K562 (cell line): ENCODE results near the gene TMEM25. TPM values are rescaled to one million over a fixed set of nuclear protein-coding genes. Genes with fewer than 3 reads are reported as not detected.

Experiments used
- BCL6 ChIP-seq: fragments of 250-450 bp; sonication (Bioruptor Pico); IDR thresholded peaks from 2 replicates; pipeline ENCODE4 v1.4.0; 2020
- BRD4 ChIP-seq: fragments of 200-600 bp; sonication (generic); IDR thresholded peaks from 2 replicates; pipeline ENCODE4 v1.6.1; 2017; ENCODE audit warnings: inconsistent platforms
- CCNT2 ChIP-seq: IDR thresholded peaks from 2 replicates; pipeline ENCODE4 v1.6.1; 2011; ENCODE audit warnings: borderline replicate concordance, low read depth, mild to moderate bottlenecking, moderate library complexity, mixed read lengths, low read length; ENCODE audit not compliant: insufficient read length; ENCODE audit errors: extremely low read depth
- EP300 ChIP-seq: IDR thresholded peaks from 2 replicates; pipeline ENCODE4 v1.6.1; 2012; ENCODE audit warnings: low read length, improper control_type of control experiment
- FOXM1 ChIP-seq, 2 experiments: fragments of 450-650 bp in 1 of 2; sonication (generic) in 1 of 2; formaldehyde crosslinking in 1 of 2; IDR thresholded peaks; 2 replicates each; pipeline versions ENCODE4 v1.6.1 to v1.9.0; 2017 to 2022; ENCODE audit warnings: low read depth in 2 of 2, mild to moderate bottlenecking in 2 of 2, missing genetic modification reagents in 1 of 2, moderate library complexity in 1 of 2
- HDAC3 ChIP-seq: fragments of 450-650 bp; IDR thresholded peaks from 2 replicates; pipeline ENCODE4 v1.6.1; 2018; ENCODE audit warnings: borderline replicate concordance, mild to moderate bottlenecking, moderate library complexity; ENCODE audit not compliant: partially characterized antibody
- HMBOX1 ChIP-seq: sonication (generic); IDR thresholded peaks from 2 replicates; pipeline ENCODE4 v1.6.1; 2016
- HMG20A ChIP-seq: fragments of 450-650 bp; formaldehyde crosslinking; conservative IDR thresholded peaks from 2 replicates; pipeline ENCODE4 v1.4.0; 2020; ENCODE audit warnings: mild to moderate bottlenecking, mixed read lengths
- JUND ChIP-seq, 2 experiments: IDR thresholded peaks; 2 replicates in 1 of 2; 3 replicates in 1 of 2; pipeline ENCODE4 v1.6.1; 2011; ENCODE audit warnings: borderline replicate concordance in 2 of 2, low read depth in 2 of 2, low read length in 2 of 2, improper control_type of control experiment in 1 of 2, missing biosample characterization in 1 of 2, missing genetic modification characterization in 1 of 2, missing genetic modification reagents in 1 of 2
- MECOM ChIP-seq: fragments of 250-450 bp; sonication (Bioruptor Pico); IDR thresholded peaks from 2 replicates; pipeline ENCODE4 v1.8.0; 2022; ENCODE audit warnings: inconsistent platforms
- MEF2D ChIP-seq: conservative IDR thresholded peaks from 2 replicates; pipeline ENCODE4 v1.6.1; 2016; ENCODE audit warnings: low read depth, missing genetic modification characterization, missing compliant biosample characterization
- NCOA2 ChIP-seq, 2 experiments: fragments of 450-650 bp; IDR thresholded peaks; 2 replicates each; pipeline ENCODE4 v1.6.1; 2018; ENCODE audit warnings: mild to moderate bottlenecking in 2 of 2, moderate library complexity in 1 of 2; ENCODE audit not compliant: partially characterized antibody in 2 of 2
- POLR2AphosphoS2 ChIP-seq: IDR thresholded peaks from 2 replicates; pipeline ENCODE4 v1.6.1; 2012; ENCODE audit warnings: low read length, improper control_type of control experiment
- POLR2G ChIP-seq: fragments of 200-400 bp; formaldehyde crosslinking; IDR thresholded peaks from 2 replicates; pipeline ENCODE4 v1.6.1; 2017; ENCODE audit warnings: low read depth, mild to moderate bottlenecking, antibody characterized with exemption, low read length, moderate library complexity
- PYGO2 ChIP-seq: fragments of 450-650 bp; IDR thresholded peaks from 2 replicates; pipeline ENCODE4 v1.6.1; 2016; ENCODE audit warnings: mild to moderate bottlenecking, missing genetic modification characterization, moderate library complexity, missing compliant biosample characterization
- RAD51 ChIP-seq: fragments of 450-650 bp; IDR thresholded peaks from 2 replicates; pipeline ENCODE4 v1.7.1; 2016; ENCODE audit warnings: low read depth, mild to moderate bottlenecking, borderline replicate concordance
- RBM17 ChIP-seq: fragments of 200-400 bp; formaldehyde crosslinking; IDR thresholded peaks from 2 replicates; pipeline ENCODE4 v1.6.1; 2017; ENCODE audit warnings: low read depth, mild to moderate bottlenecking, low read length, borderline replicate concordance
- SOX6 ChIP-seq: fragments of 450-650 bp; IDR thresholded peaks from 2 replicates; pipeline ENCODE4 v1.6.1; 2014; ENCODE audit warnings: mild to moderate bottlenecking
- TCF3 ChIP-seq: sonication (generic); formaldehyde crosslinking; IDR thresholded peaks from 2 replicates; pipeline ENCODE4 v1.4.0; 2020; ENCODE audit warnings: mild to moderate bottlenecking, missing genetic modification reagents
- ZBED1 ChIP-seq: IDR thresholded peaks from 2 replicates; pipeline ENCODE4 v1.6.1; 2014
- ZBTB11 ChIP-seq, 3 experiments: fragments of 200-800 bp in 1 of 3; fragments of 250-450 bp in 1 of 3; fragments of 450-650 bp in 1 of 3; sonication (Bioruptor Pico) in 1 of 3; sonication (Bioruptor generic) in 1 of 3; formaldehyde crosslinking in 1 of 3; IDR thresholded peaks; 2 replicates each; pipeline versions ENCODE4 v1.6.1 to v1.8.0; 2016 to 2022; ENCODE audit warnings: mild to moderate bottlenecking in 2 of 3, missing genetic modification characterization in 2 of 3, missing compliant biosample characterization in 1 of 3, moderate library complexity in 1 of 3
- ZKSCAN8 ChIP-seq: fragments of 200-800 bp; sonication (Bioruptor generic); IDR thresholded peaks from 2 replicates; pipeline ENCODE4 v1.6.1; 2016; ENCODE audit warnings: missing genetic modification characterization, missing compliant biosample characterization
- ZNF197 ChIP-seq: fragments of 200-800 bp; sonication (Bioruptor generic); IDR thresholded peaks from 2 replicates; pipeline ENCODE4 v1.6.1; 2016; ENCODE audit warnings: low read depth, missing genetic modification characterization, missing compliant biosample characterization
- ZNF778 ChIP-seq: fragments of 450-650 bp; formaldehyde crosslinking; IDR thresholded peaks from 2 replicates; pipeline ENCODE4 v1.4.0; 2020; ENCODE audit warnings: mild to moderate bottlenecking, moderate library complexity
- polyA plus RNA-seq, 8 experiments: library from polyadenylated mRNA; depleted of rRNA in 4 of 8; stranded (reverse) in 5 of 8; unstranded in 3 of 8; fragments of >200 nt; fragmentation: Nextera tagmentation in 2 of 8; fragmentation: Illumina TruSeq in 1 of 8; extraction: Ambion mirVana in 2 of 8; extraction: Trizol in 1 of 8; gene quantifications; 2 replicates each; pipeline versions ENCODE4 v1.2.1 to v1.2.3, GENCODE V29; 2011 to 2014; ENCODE audit warnings: inconsistent platforms in 1 of 8, missing spikeins in 1 of 8
- total RNA-seq, 7 experiments: library from RNA; depleted of rRNA in 6 of 7; stranded (reverse); fragments of >200 nt in 6 of 7; fragmentation: Illumina TruSeq in 2 of 7; extraction: Trizol in 2 of 7; gene quantifications; 2 replicates each; pipeline versions ENCODE4 v1.2.1 to v1.2.3, GENCODE V29; 2011 to 2021; ENCODE audit warnings: low replicate concordance in 1 of 7

The TMEM25 gene
- total and polyA plus RNA-seq, 9 of the 15 experiments (the other 6 are each of a cell fraction or from before 2014, with no cell fraction given) = 0.34 to 3.8 (median 2.0) TPM

- TF ChIP-seq MEF2D (0 out of 2 replicates have a peak, but pooled peaks have one; percentile 31), CCNT2 (peak; percentile 69), EP300 (peak; percentile 74), PYGO2 (tag) (peak; percentile 63; the same call in 1 of the 2 replicates), RBM17 (no peak), ZNF778 (no peak), ZBED1 (no peak), JUND (IDR thresholded peaks at IDR 0.05; ENCODE audit: borderline replicate concordance, low read depth, low read length) (peak; percentile 86), JUND (tag; IDR thresholded peaks at IDR 0.05; ENCODE audit: borderline replicate concordance, low read depth, low read length) (peak; percentile 83; the same call in 2 of the 3 replicates), ZKSCAN8 (peak; percentile 38; the same call in 1 of the 2 replicates), NCOA2 (IDR thresholded peaks at IDR 0.05; ENCODE audit: partially characterized antibody in 2 of 2) (peak in 1 of 2 experiments; percentile 19), SOX6 (peak; percentile 69), POLR2G (no peak), BRD4 (peak; percentile 82; the same call in 1 of the 2 replicates), BCL6 (CRISPR knock-in tag) (no peak), HDAC3 (peak; percentile 87), ZBTB11 (CRISPR knock-in tag; IDR thresholded peaks at IDR 0.05) (no peak), FOXM1 (IDR thresholded peaks at IDR 0.05; ENCODE audit: low read depth) (peak; percentile 56; the same call in 1 of the 2 replicates), FOXM1 (CRISPR knock-in tag; IDR thresholded peaks at IDR 0.05; ENCODE audit: low read depth) (no peak), HMG20A (peak; percentile 94), HMBOX1 (peak; percentile 97), MECOM (CRISPR knock-in tag) (peak; percentile 80; the same call in 1 of the 2 replicates), RAD51 (no peak; the same call in 1 of the 2 replicates), POLR2AphosphoS2 (peak; percentile 79; the same call in 1 of the 2 replicates), ZNF197 (peak; percentile 73; the same call in 1 of the 2 replicates), TCF3 (peak; percentile 91)
Measured at GRCh38 chr11:118572981-118573550, 42.1 kb downstream of the TMEM25 start (continued).
